Stimulated activated CD8-positive, alpha-beta memory T cell treated with anti-CD3 and anti-CD28 coated beads, Interleukin-12 subunit alpha, Interleukin-12 subunit beta, amount 100 ng/mL, for 4 hours (primary cell): ENCODE results near the gene TIPARP.
"Not testable (repeated sequence)": the region's sequence is repeated elsewhere in the genome, so short reads cannot be mapped to it uniquely, and the experiment has no call there.

Experiments used
- DNase-seq: peaks from one replicate; pipeline ENCODE4 v3.0.0-alpha.2; 2020; ENCODE audit warnings: low read depth

TIPARP gene

DNA sequence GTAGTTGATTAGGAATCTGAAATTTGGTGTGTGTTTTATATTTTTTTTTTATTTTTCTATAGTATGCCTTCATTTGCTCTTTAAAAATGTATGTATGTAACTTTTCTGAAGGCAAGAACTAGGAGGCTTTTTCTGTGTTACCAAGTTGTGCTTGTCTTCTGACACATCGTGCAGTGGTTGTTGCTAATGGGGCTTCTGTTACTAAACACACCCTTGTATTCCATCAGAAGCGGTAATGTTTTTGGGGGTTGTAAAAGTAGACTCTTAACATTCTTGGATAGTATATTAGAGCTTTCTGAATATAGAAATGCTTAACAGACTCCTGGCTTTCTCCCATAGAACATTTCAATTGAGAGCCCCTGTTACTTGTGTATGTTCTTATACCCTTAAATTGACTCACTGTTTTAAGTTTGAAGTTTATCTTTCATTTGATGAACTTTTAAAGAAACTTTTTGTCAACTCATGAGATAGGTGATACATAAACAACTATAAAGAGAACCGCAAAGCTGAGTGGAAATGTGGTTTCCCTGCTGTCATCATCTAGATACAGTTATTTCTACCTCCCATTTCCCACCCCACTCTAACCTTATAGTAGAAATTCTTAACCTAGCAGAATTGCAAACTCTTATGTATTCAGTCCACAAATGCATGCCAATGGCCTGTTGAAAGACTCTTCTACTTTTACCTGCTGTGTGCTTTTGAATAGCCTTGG, 2.5 kb downstream of the TIPARP start:
- DNase-seq: no peak

DNA sequence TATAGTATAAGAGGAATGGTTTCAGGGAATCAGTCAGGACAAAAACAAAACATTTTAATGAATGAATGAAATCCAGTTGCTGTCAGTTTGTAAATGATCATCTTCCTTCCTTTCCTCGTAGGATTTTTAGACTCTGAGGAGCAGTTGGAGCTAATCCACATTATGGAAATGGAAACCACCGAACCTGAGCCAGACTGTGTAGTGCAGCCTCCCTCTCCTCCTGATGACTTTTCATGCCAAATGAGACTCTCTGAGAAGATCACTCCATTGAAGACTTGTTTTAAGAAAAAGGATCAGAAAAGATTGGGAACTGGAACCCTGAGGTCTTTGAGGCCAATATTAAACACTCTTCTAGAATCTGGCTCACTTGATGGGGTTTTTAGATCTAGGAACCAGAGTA, 3.1 kb downstream of the TIPARP start:
- no peak for DNase-seq

DNA sequence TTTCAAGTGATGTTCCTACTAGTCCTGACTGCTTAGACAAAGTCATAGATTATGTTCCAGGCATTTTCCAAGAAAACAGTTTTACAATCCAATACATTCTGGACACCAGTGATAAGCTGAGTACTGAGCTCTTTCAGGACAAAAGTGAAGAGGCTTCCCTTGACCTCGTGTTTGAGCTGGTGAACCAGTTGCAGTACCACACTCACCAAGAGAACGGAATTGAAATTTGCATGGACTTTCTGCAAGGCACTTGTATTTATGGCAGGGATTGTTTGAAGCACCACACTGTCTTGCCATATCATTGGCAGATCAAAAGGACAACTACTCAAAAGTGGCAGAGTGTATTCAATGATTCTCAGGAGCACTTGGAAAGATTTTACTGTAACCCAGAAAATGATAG, 3.8 kb downstream of the TIPARP start:
- no peak for DNase-seq

DNA sequence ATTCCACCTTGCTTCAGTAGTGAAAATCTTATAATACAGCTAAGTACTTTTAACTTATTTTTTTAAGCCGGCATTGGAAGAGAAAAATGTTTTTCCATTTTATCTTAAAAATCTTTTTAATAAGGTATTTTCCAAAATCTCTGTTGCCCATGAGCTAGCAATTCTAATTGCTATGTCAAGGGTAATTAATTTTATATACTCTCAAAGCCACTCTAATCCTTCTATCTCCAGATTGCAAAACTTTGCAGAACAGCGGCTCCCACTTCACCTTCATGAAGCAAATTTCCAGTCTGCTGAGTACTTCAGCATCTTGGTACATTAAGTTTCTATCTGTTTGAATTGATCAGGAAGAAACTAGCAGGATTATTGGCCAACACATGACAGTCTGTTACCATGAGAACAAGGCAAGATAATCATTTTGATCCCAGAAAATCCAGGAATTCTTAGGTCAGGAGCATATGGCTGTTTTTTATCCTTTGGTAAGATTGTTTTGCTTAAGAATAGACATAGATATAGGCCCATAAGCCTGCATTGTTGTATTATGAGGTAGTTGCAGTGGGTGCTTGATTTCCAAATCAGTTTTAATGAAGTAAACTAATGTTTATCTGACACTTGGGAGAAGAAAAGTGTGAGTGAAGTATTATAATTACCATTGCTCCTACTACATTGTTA, 6.0 kb downstream of the TIPARP start:
- DNase-seq: no peak

DNA sequence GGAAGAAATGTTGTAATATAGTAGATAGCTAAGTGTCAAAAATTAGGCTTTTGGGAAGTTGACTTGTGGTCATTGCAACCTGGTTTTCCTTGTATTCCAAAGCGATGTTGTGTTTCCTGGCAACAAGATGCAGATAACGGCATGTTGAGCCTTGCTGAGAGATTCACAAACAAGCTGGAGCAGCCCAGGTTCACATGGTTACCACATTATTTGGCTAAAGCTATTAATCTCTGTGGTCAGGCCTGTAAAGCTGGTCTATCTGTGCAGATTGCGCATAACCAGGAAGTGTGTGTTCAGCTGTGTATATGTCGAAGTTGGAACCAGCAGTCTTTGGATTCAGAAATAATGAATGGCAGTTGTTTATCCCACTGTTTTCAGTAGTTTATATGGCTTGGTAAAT, 6.6 kb downstream of the TIPARP start:
- DNase-seq: no peak

DNA sequence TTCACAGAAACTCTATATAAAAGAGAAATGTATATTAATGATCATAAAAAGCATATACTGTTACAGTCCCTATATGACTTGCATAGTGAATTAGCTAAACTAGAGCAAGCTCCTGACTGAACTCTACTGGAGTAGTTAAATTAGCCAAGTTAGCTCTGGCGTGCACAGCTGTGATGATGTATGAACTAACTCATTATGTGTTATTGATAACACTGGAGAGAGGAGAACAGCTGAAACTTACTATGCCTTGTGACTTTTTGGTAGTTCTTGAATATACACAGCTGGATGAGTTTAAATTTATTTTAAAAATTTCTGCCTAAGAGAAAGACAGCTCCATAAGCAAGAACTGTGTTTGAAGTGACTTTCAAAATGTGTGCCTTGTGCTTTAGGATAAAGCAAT, 8.1 kb downstream of the TIPARP start:
- DNase-seq: no peak

DNA sequence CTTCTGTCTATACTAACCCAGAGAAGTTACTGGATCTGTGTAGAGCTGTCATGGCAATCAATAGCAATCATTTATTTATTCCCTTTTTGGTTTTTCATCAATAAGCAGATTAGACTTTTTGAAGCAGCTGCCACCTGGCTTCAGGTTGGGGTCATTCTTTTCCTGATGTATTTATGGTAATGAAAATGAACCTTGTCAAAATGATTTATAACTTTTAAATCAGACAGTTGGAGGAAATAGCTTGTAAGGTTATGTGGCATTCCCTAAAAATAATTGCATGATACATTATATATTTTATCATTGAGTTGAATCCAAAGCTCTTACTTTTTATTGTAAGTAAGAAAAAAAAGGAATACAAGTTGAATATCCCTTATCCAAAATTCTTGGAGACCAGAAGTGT, 8.6 kb downstream of the TIPARP start:
- DNase-seq: no peak

DNA sequence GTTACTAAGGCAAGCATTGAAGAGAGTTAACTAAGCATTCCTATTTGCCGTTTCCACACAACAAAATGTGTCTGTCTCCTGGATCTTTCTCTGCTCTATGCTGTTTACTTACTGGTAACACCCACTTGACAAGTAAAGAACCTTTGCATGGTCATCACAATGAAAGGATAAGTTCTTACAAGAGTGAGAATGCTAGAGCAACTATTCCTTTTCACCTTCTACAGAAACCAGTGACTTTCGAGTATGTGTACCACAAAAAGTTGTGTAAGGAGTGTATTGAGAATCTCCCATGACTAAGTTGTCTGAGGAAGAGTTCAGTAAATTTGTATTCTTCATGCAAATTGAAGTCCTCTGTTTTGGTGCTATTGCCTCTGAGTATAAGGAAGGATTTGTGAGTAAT, 10.8 kb downstream of the TIPARP start:
- DNase-seq: no peak

DNA sequence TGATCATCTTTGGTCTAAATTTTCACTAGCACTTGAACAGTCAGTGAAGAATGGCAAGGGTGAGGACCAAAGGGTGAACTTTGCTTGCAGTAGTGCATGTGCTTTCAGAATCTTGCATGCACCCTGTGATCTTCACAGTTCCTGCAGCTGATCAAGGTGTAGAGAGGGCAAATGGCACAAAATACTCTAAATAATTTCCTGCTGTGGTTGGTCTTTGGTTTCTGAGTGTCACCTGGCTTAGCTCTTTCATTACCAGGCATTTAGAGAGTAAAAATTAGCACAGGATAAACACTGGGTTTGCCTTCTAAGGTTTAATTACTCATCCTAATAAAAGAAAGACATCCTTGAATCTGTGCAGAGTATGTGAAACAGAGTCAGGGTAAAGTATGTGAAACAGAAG, 11.4 kb downstream of the TIPARP start:
- no peak for DNase-seq

DNA sequence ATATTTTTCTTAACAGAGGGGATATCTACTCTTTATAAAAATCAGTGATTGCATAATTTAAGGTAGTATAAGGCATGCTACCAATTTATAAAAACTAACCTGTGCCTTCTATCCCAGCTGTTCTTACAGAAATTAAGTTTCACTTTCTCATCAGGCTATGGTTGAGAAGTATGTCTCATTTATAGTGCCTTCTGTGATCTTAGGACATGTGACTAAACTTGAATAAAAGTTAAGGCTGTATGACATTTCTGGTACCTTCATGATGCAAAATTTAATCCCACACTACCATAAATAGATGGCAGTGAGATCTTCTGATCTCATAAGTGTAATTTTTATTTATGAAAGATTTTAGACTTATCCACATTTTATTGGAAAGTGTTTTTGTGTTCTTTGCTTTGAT, 12.6 kb downstream of the TIPARP start:
- no peak for DNase-seq

DNA sequence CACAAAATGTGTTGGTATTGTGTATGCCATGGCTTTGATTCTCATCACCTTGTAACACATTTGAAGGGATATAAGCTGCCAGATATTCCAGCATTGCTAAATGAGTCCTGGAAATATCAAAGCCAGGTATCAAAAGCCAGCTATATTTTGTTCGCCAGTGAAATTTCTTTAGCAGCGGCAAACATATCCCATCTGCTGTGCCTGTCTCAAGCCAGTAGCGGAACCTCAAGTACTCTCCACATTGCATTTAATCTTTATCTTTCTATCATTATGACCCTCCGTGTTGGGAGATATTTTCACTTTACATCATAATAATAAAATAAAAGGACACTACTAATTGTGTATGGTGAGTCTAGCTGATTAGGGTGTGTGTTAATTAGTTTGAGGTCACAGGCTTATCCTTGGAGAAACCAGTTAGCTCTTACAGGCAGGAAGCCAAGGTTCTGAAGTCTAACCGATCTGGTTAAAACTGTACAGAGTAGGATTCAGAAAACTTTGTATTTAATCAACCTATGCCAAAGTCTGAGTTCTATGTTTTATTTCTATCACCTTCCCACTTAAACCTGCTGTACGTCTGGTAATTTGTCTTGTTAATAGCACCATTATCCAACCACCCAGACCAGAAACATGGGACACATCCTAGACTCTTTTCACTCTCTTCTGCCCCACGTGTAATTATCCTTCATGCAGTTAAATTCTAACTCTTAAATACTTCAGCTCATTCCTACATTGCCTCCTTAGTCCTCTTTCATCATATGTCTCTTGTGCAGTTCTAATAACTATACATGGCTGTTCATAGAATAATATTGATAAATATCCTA, 14.5 kb downstream of the TIPARP start:
- DNase-seq: no peak

DNA sequence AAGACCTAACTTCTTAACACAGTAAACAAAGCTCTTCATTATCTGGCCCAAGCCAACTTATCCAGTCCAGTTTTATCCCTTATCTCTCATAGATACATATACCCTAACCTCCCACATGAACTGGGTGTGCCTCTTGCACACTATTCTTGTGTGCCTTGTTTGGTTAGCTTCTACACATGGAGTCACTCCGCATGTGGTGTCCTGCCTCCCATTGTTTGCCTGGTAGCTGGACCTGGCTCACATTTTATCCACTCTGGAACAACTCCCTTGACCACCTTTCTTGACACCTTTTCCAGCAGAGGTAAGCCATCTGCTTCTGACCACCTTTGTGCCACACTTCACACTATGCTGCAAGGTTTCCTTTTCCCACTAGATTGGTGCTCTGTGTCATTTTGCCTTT, 15.2 kb downstream of the TIPARP start:
- DNase-seq: no peak

DNA sequence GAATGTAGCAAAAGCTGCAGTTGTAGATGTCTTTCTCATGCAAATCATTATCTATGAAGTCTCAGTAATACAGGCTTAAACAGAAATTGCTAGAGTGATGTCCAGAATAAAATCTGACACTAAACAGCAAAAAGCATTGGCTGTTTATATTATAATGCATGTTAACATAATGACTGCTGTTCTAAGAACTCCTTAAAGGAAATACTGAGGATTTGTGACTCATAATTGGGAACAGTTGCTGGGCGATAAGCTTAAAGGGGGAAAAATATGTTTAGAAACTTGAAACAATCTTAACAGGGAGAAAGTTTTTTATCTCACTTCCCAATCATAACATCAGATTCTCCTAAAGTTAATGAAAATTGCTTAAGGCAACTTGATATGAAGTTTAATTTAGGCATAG, 17.5 kb downstream of the TIPARP start:
- DNase-seq: no peak

DNA sequence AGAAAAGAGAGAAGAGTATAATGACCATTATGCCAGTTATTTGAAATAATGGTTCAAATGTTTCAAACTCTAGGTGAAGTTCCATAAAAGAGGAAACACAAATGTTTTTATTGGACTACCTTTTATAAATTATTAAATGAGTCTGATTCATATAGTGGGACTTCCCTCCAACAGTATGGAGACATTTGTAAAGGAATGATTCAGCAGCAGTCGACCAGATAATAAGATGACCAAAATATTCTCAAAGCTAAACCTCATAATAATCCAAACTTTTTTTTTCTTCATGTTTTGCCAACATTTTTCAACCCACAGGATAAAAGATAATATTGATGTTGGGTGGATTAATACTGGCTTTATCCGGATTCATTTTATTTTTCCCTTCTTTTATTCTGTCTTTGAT, 18.8 kb downstream of the TIPARP start:
- no peak for DNase-seq

DNA sequence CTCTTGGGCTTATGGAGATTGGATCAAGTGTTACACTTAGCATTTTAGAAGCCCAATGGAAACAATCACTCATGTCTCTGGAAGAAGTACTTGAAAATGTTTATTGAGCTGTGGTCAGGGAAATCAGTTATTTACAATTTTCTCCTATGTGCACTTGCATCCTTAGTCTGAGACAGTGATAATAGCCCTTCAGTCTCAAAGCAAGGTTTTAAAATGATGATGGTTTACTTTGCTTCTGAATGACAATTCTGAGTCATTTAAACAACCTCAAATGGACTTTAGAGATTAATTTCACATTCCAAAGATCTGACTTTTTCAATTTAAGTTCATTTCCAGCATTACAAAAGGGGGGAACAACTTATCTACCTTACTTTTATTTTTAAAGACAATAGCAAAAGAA, 20.1 kb downstream of the TIPARP start:
- DNase-seq: no peak

DNA sequence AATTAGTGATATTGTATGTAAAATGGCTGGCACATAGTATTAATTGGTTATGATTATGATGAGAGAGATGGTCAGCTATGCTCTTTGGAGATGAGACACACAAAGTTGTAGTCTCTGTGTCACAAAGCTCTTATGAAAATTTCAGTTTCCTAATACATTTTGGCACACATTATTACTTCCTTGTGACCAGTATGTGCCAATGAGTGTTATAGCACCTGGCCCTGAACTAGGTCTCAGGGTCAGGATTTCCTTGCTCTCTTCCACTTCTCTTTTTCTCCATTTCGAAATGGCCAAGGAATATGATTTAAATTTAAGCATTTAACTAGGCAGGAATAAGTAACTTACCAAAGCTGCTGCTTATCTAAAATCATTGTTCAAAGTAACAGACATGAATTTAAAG, 28.0 kb downstream of the TIPARP start:
- no peak for DNase-seq

DNA sequence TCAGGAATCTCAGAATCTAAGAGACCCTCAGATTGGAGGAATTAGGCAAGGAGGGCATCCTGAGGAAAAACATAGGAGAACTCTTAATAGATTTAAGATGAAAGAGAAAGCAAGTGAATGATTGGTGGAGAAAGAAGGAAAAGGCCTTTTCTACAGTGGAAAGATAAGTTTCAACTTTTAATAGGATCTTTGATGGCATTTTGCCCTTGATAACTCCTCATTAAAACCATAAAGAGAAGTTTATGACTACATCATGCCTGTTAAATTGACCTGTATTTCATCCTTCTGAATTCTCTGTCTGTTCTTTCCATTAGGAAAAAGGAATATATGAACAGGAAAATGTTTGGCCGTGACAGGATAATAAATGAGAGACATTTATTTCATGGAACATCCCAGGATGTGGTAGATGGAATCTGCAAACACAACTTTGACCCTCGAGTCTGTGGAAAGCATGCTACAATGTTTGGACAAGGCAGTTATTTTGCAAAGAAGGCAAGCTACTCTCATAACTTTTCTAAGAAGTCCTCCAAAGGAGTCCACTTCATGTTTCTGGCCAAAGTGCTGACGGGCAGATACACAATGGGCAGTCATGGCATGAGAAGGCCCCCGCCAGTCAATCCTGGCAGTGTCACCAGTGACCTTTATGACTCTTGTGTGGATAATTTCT, 30.1 kb downstream of the TIPARP start:
- no peak for DNase-seq

DNA sequence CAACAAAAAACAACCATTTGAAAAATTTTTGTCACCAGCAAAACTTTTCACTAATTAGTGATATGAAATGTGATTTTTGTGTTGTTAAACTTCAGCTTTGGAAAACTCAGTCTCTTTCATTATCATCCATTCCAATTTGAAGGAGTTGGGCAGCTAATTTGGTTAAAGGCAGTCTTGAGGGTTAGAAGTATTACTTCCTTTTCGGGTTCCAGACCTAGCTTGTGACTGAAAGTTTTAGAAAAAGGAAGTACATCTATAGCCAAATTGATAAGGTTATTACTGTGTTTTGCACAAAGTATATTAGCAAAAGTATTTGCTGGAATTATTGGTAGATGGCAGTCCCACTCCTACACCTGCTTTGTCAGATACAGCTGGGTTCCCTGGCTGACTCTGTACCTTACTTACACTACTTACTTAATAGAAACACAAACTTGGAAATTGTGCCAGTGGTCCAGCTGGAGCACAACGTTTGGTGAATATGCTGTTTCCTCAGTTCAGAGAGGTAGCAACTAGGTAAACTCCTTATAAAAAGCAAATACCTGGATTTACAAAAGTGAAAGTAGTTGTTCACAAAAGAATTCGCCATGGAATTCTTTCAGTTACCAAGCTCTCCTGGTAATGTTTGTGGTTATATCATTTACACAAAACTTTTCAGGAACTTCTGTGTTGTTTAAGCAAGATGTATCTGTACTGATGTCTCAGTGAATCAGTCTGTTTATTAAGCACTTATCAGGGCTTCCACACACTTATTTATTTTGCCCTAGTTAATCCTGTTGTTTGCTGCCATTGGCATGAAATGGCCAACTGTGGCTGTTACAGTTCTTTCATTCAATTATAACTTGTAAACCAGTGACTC, 31.6 kb downstream of the TIPARP start:
- no peak for DNase-seq

DNA sequence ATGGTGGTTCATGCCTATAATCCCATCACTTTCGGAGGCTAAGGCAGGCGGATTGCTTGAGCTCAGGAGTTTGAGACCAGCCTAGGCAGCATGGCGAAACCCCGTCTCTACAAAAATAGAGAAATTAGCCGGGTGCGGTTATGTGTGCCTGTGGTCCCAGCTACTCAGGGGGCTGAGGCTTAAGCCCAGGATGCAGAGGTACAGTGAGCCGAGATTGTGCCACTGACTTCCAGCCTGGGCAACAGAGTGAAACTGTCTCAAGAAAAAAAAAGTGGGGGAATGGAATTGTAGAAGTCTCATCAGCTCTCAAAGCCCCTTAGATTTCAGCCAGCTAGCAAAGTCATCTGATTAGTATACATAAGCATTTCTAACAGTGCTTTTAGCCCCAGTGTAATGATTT, 33.2 kb downstream of the TIPARP start:
- no peak for DNase-seq

DNA sequence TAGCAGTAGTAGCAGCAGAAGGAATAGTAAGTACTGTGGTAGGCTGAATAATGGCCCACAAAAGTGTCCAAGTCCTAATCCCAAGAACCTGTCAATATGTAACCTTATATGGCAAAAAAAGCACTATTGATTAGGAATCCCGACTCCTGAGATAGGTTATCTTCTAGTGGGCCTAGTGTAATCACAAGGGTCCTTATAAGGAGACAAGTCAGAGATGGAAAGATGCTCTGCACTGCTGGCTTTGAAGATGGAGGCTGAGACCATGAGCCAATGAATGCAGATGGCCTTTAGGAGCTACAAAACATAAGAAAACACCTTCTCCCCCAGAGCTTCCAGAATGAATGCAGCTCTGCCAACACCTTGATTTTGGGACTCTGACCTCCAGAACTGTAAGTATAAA, 36.0 kb downstream of the TIPARP start:
- no peak for DNase-seq

DNA sequence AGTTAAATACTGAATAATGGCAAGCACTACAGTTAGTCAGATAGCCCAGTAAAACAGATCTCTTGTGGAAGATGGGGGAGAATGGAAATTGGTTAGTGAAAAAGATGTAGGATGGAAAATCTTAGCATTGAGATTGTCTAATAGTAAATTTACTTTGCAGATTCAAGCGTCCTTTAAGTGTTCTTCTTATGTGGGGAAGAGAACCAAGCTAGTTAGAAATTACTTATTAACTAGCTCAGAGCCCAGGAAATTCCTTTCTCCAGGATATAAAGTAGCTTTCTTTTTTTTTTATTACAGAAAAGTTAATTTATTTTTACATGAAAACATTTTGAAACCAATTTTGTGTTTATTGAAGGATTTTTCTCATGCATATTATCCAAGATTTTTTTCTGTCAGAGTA, 36.7 kb downstream of the TIPARP start:
- no peak for DNase-seq

DNA sequence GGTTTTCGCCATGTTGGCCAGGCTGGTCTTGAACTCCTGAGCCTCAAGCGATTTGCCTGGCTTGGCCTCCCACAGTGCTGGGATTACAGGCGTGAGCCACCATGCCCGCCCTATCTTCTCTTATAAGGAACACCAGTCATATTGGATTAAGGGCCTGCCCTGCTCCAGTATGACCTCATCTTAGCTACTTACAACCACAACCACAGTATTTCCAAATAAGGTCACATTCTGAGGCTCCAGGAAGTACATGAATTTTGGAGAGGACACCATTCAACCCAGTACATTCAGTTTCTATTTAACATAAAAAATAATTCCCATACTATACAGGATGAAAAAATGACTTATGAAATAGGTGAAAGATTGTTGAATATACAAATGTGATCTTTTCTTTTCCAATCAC, 37.6 kb downstream of the TIPARP start:
- DNase-seq: not testable (repeated sequence)
